GM18498 (cell line): ENCODE results near the gene C1QL2.

Source experiments
- ATAC-seq: cut with Tn5 transposase; IDR thresholded peaks from one replicate; pipeline ENCODE4 v1.9.1; 2021; ENCODE audit warnings: mild to moderate bottlenecking, moderate library complexity; ENCODE audit not compliant: unreplicated experiment

The C1QL2 gene

DNA sequence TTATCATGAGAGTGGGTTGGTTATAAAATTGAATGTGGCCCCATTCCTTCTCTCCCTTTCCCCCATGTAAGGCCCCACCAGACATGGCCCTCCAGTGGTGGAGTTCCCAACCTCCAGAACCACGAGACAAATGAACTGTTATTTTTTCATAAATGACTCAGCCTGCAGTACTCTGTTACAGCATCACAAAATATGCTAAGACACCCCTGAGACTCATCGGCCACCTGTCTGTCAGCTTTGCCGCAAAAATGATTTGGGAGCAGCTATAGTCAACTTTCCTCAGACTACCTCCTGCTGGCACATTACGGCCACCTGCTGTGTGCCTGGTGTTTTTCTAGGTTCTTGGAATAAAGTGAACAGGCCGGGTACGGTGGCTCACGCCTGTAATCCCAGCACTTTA lies 21.4 kb upstream of the C1QL2 start:
- no peak for ATAC-seq

- no peak for ATAC-seq
These were observed 20.7 kb upstream of the C1QL2 start for GRCh38 chr2:119179202-119179601.

- ATAC-seq: no peak
These were observed 20.2 kb upstream of the C1QL2 start for GRCh38 chr2:119178776-119179175.

DNA sequence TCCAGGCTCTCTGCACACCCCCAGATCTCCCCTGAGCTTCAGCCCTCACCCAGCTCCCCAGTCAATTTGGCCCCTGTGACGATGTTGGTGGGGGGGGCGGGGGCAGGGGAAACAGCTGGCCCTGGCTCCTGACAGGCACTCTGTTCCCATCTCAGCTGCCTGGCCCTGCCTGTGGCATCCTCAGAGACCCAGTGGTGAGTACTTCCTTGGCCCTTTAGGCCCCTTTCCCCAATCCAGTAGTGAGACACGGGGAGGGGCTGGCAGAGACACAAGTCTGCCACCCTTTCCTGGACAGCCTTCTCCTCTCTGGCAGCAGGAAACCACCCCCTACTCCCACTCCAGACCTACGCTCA lies 19.3 kb upstream of the C1QL2 start:
- ATAC-seq: no peak

- ATAC-seq: no peak
These were observed 18.8 kb upstream of the C1QL2 start for GRCh38 chr2:119177171-119177837.

DNA sequence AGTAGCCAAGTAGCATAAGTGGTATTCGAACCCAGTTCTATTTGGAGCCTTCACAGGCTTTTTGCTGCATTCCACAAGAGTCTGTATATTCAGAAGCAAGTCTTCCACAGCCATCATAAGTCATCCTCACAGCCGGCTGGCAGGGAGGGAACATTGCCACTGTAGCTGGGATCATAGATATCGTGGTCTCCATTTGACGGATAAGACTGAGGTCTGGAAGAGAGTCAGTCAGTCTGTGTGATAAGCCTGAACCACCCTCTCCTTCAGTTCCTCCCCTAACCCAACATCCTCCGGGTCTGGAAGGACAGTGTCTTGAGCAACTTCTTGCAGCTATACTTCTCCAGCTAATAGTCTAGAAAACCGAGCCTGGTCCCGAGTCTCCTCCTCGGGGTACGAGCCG lies 17.0 kb upstream of the C1QL2 start:
- ATAC-seq: no peak

GRCh38 chr2:119174993-119175347 lies 16.4 kb upstream of the C1QL2 start:
- ATAC-seq: no peak

- ATAC-seq: peak; percentile 78
These were observed 15.9 kb upstream of the C1QL2 start for GRCh38 chr2:119174216-119174992.

DNA sequence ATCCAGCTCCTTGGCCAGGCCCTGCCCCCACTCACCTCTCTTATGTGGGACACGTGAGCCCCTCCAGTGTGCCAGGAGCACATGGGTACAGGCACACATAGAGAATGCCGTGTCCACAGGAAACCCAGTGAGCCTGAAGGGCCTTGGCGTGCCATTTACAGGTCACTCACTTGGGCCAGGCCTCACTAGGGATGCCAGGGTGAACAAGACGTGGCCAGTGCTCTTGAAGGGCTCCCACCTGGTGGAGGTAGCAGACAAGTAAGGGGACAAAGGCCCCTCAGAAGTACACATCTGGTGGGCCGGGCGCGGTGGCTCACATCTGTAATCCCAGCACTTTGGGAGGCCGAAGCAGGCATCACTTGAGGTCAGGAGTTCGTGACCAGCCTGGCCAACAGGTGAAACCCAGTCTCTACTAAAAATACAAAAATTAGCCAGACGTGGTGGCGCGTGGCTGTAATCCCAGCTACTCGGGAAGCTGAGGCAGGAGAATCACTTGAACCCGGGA lies 15.1 kb upstream of the C1QL2 start:
- ATAC-seq: no peak

- ATAC-seq: no peak
These were observed 12.0 kb upstream of the C1QL2 start for GRCh38 chr2:119170504-119170903.

- no peak for ATAC-seq
These were observed 11.2 kb upstream of the C1QL2 start for GRCh38 chr2:119169717-119170116.

GRCh38 chr2:119160361-119160990 lies 1.9 kb upstream of the C1QL2 start:
- ATAC-seq: no peak

DNA sequence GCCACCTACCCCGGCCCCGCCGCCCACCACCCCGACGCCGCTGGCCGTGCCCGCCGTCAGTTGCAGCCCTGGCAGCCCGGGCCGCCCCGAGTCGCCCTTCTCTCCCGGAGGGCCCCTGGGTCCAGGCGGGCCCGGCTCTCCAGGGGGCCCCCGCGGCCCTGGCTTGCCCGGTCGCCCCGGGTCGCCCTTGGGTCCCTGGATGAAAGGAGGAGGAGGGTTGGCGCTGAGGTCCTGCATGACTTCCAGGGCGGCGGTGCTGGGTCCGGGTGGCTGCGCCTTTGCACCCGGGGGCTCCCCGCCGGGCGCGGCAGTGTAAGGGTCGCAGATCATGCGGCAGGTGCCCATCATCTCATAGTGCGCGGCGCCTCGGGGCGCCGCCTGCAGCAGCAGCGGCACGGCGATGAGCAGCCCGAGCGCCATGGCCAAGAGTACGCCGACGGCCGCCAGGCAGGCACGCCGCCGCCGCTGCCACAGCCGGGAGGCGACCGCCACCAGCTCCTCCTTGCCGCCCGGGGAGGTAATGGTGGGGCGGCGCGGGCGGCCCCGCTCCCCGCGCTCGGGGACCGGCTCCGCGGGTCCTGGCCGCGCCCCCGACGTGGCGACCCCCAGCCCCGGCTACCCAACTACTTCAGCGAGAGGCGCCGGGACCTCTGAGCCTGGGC lies 570 bp downstream of the C1QL2 start:
- ATAC-seq: no peak

DNA sequence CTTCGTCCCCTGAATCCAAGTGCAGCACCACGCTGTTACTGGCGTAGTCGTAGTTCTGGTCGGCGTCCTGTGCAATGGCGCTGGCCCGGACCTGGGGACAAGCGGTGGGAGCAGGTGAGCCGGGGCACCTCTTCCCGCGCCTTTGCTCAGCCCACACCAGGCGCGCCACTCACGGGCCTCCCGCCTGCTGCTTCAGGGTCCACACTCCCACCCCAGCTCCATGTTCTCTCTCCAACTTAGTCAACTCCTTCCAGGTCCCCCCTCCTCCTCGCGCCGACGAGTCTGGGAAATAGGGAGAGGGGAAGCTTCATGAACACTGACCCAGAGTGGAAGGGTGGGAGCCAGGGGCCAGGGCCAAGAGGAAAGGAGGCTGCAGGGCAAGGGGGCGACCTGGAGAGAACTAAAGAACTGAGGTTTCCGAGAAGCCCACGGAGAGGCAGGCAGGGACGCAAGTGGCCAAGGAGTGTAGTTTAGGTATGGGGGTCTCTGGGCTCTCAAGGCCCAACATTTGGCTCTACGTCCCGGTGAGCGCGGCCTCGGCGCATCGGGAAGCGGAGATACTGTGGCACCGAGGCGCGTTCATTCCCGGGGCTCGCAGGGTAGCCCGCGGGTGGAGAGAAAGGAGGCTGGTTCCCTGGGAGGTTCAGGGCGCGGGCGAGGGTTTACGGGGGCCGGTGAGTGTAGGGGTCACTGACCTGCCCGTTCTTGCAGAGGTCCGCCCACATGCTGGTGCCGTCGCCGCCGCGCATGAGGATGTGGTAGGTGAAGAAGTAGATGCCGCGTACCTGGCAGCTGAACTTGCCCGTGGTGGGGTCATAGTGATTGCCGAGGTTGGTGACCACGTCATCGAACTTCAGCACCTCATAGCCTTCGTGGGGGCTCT lies 1.4 kb downstream of the C1QL2 start:
- no peak for ATAC-seq

GRCh38 chr2:119156105-119156890 lies 2.3 kb downstream of the C1QL2 start:
- no peak for ATAC-seq

DNA sequence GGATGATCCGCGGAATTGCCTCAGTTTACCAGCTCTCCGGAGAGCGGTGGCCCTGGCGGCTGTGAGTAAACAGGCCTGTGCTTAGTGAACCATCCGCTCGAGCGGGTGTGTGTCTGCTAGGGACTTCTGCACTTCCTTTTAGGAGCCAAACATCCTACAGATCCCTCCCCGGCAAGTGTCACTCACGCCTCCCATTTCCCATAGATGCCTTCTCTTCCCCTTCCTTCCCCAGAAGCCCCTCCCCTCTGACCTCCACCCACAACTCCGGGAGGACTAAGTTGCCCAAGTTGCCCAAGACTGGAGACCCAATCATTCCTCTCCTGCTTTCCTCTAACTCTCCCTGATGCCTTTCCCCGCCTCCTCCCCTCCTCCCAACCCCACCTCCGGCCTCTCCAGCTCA lies 2.9 kb downstream of the C1QL2 start:
- ATAC-seq: no peak

DNA sequence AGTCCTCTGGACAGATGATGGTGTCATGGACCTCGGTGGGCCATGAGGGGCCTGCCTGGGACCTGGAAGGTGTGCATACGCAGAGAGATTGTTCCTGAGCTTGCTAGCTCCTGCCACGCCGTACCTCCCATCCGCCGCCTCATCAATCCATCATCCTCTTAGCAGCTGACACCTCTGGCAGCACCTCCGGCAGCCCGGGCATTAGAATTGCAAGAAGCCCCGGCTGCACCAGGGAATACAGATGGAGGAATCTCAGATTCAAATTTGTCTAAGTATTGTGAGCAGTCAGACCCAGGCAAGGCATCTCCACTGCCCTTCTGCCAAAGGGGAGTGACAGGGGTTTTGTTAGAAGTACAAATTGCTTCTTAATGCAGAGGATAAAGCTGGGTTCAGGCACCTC lies 4.5 kb downstream of the C1QL2 start:
- no peak for ATAC-seq

- ATAC-seq: no peak
These were observed 8.9 kb downstream of the C1QL2 start for GRCh38 chr2:119149611-119150010.

- no peak for ATAC-seq
These were observed 10.5 kb downstream of the C1QL2 start for GRCh38 chr2:119147776-119148715.
